GM04503 (cell line): ENCODE data around the gene CLIP4.

Source experiments
- DNase-seq: peaks from one replicate; pipeline ENCODE4 v3.0.0-alpha.2; 2012; ENCODE audit warnings: low read depth

CLIP4 gene

DNA sequence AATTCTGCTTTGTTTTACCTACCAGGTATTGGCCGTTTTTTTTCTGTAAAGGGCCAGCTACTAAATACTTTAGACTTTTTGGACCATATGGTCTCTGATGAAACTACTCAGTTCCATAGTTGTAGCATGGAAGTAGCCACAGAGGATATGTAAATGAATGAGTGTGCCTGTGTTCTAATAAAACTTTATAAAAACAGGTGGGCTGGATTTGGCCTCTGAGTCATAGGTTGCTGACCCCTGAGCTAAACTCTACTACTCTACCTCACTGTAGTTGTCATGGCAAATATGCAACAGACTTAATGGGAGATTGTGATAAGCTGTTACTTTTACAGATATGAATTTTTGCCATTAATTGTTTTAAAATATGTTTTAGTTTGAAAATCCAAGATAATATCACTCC, 19.7 kb downstream of the CLIP4 start:
- no peak for DNase-seq

DNA sequence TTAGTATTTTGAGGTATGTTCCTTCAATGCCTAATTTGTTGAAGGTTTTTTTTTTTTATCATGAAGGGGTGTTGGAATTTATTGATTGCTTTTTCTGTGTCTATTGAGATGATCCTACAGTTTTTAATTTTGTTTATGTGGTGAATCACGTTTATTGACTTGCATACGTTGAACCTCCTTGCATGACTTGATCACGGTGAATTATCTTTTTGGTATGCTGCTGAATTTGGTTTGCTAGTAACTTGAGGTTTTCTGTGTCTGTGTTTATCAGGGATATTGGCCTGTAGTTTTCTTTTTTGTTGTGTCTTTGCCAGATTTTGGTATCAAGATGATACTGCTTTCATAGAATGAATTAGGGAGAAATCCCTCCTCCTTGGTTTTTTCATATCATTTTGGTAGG, 23.9 kb downstream of the CLIP4 start:
- DNase-seq, result no peak

DNA sequence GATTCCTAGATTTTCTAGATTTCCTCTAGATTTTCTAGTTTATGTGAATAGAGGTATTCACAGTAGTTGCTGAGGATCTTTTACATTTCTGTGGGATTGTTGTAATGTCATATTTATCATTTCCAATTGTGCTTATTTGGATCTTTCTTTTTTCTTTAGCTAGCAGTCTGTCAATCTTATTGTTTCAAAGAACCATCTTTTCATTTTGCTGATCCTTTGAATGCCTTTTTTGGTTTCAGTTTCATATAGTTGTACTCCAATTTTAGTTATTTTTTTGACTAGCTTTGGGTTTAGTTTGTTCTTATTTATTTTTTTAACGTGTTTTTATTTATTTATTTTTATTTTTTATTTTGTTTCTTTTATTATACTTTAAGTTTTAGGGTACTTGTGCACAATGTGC, 24.5 kb downstream of the CLIP4 start:
- no peak for DNase-seq

DNA sequence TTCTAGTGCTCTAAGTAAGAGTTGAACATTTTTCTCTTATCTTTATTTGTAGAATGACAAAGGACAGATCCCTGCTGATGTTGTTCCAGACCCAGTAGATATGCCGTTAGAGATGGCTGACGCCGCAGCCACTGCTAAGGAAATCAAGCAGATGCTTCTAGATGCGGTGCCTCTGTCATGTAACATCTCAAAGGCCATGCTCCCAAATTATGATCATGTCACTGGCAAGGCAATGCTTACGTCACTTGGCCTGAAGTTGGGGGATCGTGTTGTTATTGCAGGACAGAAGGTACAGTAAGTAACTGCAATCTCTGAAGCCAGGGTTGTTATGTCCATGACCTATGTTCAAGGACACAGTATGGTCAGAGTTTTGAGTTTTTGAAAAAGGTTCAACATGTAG, 28.4 kb downstream of the CLIP4 start:
- no peak for DNase-seq

DNA sequence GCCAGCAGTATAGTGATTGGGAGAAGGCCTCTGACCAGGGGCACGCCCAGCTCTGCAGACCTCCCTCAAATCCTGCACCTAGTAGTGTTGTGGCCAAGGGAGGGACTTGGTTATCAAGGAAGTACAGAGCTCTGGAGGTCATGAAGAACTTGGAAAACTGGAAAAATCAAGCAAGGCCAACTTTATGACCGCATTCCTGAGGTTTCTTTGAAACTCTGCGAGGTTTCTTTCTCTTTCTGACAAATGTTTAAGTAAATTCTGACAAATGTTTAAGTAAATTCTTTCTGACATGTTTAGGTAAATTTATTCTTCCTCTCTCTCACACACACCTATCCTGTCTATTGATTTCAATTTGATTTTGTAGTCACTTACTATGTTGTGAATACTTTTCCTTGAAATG, 31.0 kb downstream of the CLIP4 start:
- DNase-seq, result no peak

DNA sequence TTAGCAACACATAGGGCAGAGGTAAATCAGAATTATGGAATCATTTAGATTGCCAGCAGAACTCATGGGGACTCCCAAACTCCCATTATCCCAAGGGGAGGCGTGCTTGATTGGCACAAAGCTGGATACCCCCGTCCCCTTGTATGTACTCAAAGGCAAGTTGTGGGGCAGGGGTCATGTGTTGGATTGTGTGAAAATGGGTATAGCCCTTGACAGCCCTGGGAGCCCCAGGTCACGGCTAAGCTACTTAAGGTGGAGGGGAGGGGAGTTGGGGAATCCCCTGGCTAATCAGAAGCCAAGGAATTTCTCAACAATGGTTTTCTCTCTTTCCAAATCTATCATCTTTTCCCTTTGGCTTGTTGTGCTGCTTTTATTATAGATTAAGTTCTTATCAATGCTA, 32.7 kb downstream of the CLIP4 start:
- DNase-seq, result no peak

DNA sequence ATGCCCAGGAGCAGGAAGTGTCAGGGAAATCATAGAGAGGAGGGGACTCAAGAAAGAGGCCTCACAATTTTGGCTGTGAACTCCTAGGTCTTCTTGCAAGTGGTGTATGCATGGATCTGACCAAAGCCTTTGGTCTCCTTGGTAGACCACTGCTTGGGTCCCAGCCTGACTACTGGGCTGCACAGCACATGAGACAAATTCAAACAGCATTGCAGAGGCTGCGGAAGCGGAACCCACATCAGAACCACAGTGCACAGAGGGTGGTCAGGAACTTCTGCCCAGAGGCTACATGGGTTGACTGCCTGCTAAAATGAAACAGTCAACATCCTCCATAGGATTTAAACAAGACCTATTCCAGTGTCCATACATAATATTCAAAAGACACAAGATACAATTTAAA, 39.4 kb downstream of the CLIP4 start:
- no peak for DNase-seq

DNA sequence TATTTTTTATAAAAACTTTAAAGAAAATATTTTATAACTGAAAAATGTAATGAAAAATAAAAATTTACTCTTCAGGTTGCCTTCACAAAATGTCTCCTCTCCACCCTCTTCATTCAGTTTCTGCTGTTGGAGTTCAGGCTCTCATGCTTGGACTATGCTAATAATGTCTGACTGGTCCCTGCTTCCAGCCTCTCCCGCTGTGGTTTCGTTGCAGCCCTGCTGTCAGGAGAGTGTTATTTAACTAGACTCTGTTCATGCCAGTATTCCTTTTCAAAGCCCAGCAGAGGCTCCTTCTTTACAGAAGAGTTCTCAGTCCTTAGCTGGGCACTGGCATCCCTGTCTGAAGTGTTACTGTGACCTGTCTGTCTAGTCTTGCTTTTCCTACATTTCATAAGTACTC, 40.4 kb downstream of the CLIP4 start:
- no peak for DNase-seq

DNA sequence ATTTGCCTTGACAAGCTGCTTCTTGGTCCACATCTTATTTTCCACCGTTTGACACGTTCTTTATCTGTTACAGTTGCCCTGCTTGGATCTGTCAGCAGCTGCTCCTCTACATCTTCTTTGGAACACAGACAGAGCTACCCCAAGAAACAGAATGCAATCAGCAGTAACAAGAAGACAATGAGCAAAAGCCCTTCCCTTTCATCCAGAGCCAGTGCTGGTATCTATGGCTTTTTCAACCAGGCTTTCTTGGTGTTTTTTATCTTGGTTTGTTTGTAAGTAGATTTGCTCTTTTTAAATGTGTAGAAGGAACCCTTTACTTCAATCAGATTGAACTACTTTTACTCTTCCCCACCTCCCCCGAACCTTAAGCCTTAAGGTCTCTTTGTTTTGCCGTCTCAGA, 41.9 kb downstream of the CLIP4 start:
- DNase-seq, result no peak

DNA sequence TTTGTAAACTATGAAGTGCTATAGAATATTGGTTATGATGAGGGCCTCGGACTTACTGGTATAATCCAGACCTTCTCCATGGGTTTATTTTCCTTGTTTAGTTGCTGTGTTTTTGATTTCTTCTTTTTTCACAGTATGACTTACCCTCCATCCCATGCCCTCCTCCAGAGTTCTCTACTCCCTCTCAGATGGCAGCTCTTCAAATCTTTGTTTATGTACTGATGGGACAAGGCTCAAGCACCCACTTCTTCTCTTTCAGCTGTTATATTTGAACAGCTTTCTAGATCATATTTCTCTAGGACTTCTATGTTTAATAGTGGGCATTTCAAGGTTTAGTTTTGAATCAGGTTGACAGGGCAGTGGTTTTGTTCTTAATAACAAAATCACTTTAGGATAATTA, 43.9 kb downstream of the CLIP4 start:
- no peak for DNase-seq

DNA sequence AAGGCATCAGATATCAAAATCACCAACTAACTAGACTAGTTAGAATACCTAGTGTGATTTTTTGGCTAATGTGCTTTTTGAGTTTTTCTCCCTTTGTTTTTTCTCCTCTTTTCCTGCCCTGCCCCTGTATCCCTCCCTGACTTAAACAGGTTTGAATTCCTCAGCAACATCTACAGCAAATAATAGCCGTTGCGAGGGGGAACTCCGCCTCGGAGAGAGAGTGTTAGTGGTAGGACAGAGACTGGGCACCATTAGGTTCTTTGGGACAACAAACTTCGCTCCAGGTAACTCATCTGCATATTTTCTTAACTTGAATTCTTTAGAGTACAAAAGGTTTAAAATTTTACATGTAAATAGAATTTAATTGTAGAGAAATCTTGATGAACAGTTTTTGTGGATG, 45.0 kb downstream of the CLIP4 start:
- no peak for DNase-seq

DNA sequence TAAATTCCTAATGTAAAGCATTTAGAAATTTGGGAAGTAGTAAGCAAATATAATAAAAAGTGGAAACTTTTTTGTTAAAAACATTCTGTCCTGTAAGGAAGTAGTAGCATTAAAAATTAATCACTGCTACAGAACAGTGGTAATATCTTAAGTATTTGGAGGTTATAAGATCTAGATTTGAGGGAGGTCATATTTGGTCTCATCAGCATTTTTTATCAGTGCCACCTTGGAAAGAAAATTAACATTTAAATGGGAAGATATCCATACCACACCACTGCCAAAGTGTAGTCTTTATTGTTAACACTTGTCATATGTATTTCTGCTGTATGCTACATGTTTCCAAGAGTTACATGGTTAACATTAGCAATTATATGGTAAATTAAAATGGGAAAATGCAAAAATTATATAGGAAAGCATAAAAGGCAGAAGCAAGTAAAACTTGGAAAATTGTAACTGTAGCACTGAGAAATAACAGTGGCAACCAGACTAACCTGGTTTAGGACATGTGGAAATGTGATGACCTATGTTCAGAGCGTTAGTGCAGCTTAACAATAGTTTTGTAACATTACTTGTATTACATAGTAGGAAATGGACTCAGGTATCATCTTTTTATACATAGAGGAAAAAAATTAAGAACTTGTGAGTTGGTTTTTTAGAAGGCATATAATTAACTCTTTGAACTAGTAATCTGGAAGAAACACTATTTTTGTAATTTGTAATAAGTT, 47.2 kb downstream of the CLIP4 start:
- no peak for DNase-seq

DNA sequence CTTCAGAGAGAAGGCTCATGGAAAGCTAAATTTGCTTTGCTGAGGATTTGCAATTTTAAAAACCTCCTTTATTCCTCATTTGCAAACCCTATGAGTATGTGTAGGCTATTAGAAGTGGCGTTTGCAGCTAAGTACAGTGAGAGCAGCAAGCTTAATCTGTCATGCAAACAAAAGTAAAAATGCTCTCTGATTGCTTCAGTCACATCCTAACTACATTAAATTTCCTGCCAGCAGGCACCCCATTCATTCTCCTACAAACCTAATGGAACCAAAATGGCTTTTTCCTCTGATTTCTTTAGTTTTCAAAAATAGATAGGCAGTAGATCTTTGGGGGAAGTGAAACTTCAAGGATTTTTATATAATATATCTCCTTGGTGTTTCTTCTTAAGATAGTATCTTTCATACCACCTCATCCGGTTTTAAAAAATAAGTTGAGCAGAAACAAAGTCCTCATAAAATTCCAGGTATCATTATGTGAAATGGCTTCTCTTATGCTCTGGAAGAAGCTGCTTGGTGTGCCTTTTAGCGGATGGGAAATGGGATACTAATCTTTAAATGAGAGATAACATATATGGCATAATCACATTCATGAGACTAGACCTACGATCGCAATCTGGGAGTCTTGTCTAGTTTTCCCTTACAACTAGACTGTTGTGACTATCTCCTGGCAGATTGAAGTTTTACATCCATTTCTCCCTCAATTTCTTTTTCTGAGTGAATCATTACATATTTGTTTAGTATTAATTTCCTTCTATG, 49.1 kb downstream of the CLIP4 start:
- DNase-seq, result no peak

DNA sequence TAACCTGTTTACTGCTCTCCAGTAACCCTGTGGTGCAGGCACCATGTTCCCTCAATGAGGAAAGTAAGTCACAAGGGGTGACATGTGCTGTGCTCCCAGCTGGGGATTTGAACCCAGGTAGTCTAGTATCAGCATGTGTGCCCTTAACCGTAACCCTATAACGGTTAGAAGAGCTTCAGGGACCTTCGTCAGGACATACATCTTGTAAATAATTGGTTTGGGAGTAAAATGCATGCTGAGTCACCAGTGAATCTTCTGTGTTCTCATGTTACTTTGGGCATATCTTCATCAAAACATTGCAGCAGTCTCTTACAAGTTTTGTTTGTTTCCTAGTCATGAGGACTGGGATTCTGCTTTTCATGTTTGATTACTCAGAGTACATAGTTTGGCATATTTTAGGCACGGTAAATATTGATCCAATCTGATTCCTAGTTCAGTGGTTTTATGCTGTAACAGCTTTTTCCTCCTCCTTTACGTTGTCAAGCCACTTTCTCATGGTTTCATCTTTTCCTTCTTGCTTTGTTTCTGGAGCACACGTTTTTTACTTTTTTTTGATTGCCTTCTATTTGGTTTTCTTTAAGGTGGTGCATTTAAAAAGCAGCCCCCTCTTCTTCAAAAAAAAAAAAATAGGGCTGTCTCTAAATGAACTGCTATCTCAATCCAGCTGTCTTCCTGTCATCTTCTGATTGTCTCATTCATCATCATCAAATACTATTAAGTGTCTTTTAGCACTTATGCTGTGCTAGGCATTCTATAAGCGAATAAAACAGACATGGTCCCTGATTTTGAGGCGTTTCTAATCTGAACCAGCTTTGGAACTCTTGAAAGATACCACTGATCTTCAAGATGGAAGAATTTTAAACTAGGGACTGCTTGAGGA, 50.4 kb downstream of the CLIP4 start:
- no peak for DNase-seq

DNA sequence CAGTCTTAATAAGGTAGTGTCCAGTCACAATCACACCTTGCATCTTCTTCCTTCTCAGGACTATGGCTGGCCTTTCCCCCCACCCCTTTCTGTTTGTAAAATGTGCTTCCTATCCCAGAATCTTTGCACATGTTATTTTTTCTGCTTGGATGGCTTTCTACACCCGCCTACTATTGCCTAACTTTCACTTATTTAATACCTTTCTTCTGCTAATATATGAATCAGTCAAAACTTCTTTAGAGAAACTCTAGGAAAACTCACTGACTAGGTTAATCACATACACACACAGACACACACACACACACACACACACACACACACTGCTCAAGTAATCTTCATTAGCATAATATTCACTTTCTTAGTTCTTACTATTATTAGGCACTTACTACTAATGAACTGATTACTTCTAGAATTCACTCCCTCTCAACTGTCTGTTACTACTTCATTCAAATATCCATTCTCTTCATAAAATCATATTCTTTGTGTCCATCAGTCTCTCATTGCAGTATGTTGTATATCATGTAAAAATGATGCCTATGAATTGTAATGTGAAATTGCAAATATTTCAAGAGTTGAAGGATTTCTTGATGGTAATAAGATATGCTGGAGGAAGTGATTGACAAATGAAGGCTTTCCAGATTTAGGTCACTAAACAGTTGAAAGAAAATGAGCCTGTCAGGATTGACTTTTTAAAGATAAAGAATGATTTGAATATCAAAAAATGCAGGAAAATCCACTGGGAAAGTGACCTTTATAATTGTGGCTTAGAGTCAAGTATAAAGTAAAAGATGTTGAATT, 51.2 kb downstream of the CLIP4 start:
- no peak for DNase-seq

DNA sequence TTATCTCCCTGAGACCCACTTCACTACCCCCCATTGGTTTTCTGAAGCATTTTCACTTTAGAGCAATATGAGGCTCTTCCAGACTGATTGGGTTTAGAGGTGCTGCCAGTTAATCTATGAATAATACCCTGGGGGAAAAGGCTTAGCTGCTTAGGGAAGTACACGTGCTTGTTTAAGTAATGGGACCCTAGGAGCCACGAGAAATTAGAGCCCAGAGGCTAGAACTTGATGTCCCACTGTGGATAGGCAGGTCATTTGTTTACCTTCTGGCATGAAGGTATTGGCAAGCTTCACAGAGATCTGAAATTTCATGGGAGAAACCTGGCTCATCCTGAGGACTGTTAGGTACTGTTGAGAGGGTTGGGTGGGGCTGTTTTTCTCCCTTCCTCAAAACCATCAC, 59.7 kb downstream of the CLIP4 start:
- no peak for DNase-seq

DNA sequence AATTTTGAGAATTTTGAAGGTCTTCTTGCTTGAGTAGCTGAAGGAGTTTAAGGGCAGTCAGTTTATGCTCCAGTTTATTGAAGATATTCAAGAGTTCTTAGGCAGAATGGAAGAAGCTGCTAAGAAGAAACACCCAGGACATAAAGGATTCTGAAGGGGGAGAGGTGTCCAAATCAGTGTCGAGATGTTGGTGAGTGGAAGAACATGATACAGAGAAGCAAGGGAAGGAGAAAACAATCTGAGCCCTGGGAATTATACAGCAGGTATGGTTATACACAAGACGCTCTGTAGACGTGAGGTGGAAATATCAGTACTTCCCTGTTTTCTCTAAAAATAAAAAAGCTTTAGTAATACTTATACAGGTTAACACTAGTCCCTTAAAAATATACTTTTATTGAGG, 60.1 kb downstream of the CLIP4 start:
- no peak for DNase-seq

DNA sequence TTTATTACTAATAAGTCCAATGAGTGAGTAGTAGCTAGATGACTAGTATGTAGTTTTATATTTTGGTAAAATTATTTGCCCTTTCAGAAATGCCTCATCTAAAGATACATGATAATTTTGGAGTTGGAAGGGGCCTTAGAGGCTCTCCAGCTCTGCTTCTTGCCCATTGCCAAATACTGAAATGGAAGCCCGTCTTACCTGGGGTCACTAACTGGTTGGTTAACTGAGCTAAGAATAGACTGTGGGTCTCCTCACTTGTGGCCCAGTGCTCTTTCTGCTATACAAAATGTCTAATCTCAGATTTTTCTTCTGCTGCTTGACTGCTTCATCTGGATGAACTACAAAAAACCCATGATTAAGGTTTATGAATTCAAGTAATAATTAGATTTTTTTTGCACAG, 67.1 kb downstream of the CLIP4 start:
- no peak for DNase-seq

DNA sequence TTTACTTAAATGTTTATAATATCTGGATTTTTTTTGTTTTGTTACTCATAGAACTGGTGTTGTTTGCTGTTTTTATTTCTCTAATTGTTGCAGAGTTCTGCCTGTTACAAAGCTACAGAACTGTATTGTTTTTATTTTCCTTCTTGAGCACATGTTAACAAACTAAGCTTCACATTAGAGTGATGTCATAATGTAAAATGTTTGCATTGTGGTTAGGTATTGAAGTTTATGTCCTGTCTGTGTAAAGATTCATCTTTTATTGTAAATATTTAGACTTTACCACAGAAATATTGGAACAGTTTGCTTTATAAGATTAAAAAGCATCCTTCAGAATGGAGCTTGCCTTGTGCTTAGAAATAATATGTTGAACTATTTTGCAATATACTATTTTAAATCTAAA, 67.7 kb downstream of the CLIP4 start:
- no peak for DNase-seq

DNA sequence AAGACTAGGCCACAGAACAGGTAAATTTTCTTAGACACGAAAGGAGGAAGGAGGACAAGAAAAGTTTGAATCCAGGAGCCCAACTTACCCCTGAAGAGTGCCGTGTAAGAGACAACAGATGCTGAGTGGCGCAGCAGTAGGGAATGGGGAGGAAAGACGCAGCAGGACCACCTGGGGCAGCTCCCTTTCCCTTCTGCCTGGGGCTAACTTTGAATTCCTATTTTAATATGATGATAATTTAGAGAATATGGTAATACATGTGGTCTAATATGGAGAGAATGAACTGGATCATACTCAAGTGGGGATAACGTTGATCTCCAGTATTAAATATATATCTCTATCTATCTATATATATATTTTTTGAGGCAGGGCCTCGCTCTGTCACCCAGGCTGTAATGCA, 69.3 kb downstream of the CLIP4 start:
- no peak for DNase-seq

DNA sequence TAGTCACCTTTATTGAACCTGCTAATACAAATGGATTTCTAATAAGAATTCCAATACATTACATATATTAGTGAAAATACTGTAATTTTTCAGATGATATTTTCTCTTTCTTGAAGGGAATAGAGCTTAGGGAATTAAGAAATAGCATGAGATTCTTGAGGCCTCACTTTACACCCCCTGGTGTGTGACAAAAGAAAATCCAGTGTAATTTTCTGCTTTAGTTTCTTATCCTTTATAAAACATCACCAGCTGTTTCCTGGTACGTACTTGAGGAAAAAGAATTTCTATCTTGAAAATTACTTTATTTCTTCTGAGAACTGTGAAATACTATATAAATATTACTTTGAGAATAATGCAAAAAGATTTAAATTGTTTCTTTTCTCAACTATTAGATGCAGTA, 71.6 kb downstream of the CLIP4 start:
- DNase-seq, result no peak

DNA sequence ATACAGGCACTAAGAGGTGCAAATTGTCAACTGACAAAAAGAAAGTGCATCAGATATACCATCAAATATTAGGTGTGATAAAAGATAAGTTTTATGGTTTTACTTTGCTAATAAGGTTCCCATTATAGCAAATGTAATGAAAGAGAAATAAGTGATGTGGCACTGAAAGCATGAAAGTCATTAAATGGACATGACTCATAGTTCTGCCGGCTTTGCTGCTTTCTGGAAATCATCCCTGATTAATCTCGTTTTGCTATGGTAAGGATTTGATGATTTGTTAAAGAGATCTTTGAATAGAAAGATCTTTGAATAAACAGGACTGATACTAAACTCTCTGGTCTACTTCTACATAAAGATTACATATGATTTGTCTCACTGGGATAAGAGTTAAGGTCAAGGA, 72.7 kb downstream of the CLIP4 start:
- no peak for DNase-seq
